Uterus (tissue), 4 donors: Measurements from ENCODE around the gene ZBTB46. TPM values are rescaled to one million over a fixed set of nuclear protein-coding genes. Genes with fewer than 3 reads are reported as not detected.

Source experiments
- DNase-seq, 2 donors: peaks; one replicate each; pipeline ENCODE4 v3.0.0-alpha.2; 2019 to 2020
- H3K27ac ChIP-seq, 2 donors: fragments of 200-600 bp; sonication (generic); 1 replicate in 1 of 2; 2 replicates in 1 of 2; pipeline ENCODE4 v1.5.1; 2016 to 2018
- H3K27me3 ChIP-seq, 2 donors: fragments of 200-600 bp; sonication (generic); one replicate each; pipeline ENCODE4 v1.5.1; 2018 to 2019; ENCODE audit warnings: control low read depth in 1 of 2
- H3K36me3 ChIP-seq, 2 donors: fragments of 200-600 bp; sonication (generic); one replicate each; pipeline ENCODE4 v1.5.1; 2019; ENCODE audit warnings: control low read depth in 1 of 2
- H3K4me1 ChIP-seq, 2 donors: fragments of 200-600 bp; sonication (generic); one replicate each; pipeline ENCODE4 v1.5.1; 2018 to 2019; ENCODE audit warnings: control low read depth in 1 of 2
- H3K4me3 ChIP-seq, 2 donors: fragments of 200-600 bp; sonication (generic); 1 replicate in 1 of 2; 2 replicates in 1 of 2; pipeline ENCODE4 v1.5.1; 2018 to 2019; ENCODE audit warnings: mild to moderate bottlenecking in 1 of 2
- H3K9me3 ChIP-seq, 2 donors: fragments of 200-600 bp; sonication (generic); one replicate each; pipeline ENCODE4 v1.5.1; 2019; ENCODE audit warnings: control low read depth in 1 of 2
- POLR2A ChIP-seq, 2 donors: fragments of 450-650 bp; IDR thresholded peaks; one replicate each; pipeline ENCODE4 v1.6.1; 2016; ENCODE audit warnings: antibody characterized with exemption in 2 of 2, mild to moderate bottlenecking in 1 of 2, moderate library complexity in 1 of 2
- intact Hi-C: fragments of 100-400 bp; cut with DNase I; formaldehyde crosslinking; loops from one replicate; pipeline ENCODE4 v1.15.1; 2023; ENCODE audit warnings: low total_unique reads
- total RNA-seq, 4 donors: library from RNA; depleted of rRNA in 3 of 4; stranded (reverse); fragments of >200 nt in 3 of 4; gene quantifications; one replicate each; pipeline versions ENCODE4 v1.1.0 to v1.2.4, GENCODE V29; 2014 to 2023
- TF ChIP-seq, protein P1 (sequence below), 4 experiments: fragments of 200-600 bp in 2 of 4; fragments of 450-650 bp in 2 of 4; sonication (generic) in 2 of 4; IDR thresholded peaks; one replicate each; pipeline ENCODE4 v1.5.1; 2016 to 2019; ENCODE audit warnings: antibody characterized with exemption in 4 of 4, mild to moderate bottlenecking in 2 of 4, moderate library complexity in 1 of 4
- donor health status: DM: yes; HTN: yes; CAD: no.

ZBTB46 gene
- total RNA-seq, 4 donors from 2014 or later, result 5.0 to 62.8 (median 38.8) TPM

DNA sequence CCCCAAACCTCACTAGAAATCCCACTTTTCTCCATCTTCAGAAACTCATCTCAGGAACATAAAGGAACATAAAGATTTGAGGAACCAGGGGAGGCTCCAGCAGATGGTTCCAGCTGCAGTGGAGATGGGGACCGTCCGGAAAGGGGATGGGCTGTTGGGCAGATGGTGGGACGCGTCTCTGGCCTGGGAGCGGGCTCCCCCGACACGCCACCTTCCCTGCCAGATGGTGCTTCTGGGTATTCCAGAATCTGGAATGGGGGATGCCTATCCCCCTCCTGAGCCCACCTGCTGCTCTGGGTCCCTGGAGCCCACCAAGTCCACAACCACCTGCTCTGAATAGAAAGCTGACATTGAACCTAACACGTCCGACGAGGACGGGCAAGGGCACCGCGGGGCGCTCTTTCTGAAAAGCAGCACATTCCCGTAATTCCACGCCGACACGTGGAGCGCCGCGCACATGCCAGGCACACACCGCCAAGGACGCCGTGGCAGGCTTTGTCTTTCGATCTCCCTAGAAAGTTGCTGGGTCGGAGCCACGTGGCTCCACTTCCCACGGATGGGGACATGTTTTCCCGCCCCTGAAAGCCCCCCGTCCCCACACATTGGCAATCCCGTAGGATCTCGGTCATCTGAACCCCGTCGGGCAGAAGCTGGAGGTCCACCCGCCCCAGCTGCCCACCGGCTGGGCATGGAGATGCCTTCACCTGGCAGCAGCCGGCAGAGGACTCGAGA lies 64.2 kb downstream of the ZBTB46 start:
- Histone ChIP-seq H3K4me1 (no peaks in the 10 kb centered on the region), H3K27me3 (no peaks in the 10 kb centered on the region), H3K27ac (no peak overlapping the region), H3K4me3 (no peak overlapping the region), H3K36me3 (no peaks in the 10 kb centered on the region), H3K9me3 (no peaks in the 10 kb centered on the region)
- no peak for DNase-seq
- intact Hi-C loops, result no loop called here
- no peak for TF ChIP-seq POLR2A (IDR thresholded peaks at IDR 0.05)
- TF ChIP-seq, protein P1, sequence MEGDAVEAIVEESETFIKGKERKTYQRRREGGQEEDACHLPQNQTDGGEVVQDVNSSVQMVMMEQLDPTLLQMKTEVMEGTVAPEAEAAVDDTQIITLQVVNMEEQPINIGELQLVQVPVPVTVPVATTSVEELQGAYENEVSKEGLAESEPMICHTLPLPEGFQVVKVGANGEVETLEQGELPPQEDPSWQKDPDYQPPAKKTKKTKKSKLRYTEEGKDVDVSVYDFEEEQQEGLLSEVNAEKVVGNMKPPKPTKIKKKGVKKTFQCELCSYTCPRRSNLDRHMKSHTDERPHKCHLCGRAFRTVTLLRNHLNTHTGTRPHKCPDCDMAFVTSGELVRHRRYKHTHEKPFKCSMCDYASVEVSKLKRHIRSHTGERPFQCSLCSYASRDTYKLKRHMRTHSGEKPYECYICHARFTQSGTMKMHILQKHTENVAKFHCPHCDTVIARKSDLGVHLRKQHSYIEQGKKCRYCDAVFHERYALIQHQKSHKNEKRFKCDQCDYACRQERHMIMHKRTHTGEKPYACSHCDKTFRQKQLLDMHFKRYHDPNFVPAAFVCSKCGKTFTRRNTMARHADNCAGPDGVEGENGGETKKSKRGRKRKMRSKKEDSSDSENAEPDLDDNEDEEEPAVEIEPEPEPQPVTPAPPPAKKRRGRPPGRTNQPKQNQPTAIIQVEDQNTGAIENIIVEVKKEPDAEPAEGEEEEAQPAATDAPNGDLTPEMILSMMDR (IDR thresholded peaks at IDR 0.05), result no peak

DNA sequence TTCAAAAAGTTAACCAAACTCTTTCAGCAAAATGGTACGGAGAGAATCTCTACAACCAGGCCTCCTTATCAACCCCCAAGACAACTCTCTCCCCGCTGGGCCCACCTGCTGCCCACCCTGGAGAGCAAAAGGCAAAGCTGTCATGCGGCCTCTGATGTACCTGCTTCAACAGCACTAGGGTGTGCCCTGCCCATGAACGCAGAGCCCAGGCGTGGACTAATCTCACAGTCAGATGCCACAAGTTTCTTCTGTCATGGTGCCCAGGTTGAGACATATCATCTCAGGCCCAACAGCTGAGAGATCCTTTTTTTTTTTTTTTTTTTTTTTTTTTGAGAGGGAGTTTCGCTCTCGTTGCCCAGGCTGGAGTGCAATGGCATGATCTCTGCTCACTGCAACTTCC lies 65.2 kb downstream of the ZBTB46 start:
- no peak overlapping the region for H3K4me3 ChIP-seq
- no peak overlapping the region for H3K27ac ChIP-seq
- H3K9me3 ChIP-seq, result no peaks in the 10 kb centered on the region
- no peak for TF ChIP-seq POLR2A (IDR thresholded peaks at IDR 0.05)
- TF ChIP-seq, protein P1 (IDR thresholded peaks at IDR 0.05), result no peak
- no peaks in the 10 kb centered on the region for H3K27me3 ChIP-seq
- no peaks in the 10 kb centered on the region for H3K4me1 ChIP-seq
- DNase-seq, result no peak
- intact Hi-C loops, result no loop called here
- H3K36me3 ChIP-seq, result no peaks in the 10 kb centered on the region

DNA sequence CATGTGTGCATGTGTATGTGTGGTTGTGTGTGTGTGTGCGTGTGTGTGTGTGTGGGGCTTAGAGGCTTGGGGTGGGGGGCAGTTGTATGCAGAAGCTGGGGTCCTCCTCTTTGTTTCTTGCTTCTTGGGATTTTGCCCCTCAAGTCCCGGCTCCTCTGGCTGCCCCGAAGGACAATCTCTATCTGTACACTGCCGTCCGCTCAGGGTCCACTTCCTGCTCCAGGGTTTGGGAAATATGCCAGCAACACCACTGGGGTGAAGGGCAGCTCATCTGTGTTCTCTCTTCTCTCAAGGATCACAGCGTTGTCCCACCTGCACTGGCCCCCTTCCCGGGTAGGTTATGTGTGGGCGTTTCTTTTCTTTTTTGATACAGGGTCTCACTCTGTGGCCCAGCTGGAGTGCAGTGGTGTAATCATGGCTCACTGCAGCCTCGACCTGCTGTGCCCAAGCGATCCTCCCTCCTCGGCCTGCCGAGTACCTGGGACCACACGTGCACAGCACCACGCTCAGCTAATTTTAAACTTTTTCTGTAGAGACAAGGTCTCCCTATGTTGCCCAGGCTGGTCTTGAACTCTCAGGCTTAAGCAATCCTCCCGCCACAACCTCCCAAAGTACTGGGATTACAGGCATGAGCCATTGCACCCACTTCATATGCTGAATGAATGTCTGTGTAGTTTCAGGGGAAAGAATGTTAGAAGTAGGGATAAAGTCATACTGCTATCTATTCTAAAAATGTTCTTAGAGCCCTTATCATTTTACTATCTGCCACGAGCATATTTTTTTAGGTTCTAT lies 65.8 kb downstream of the ZBTB46 start:
- Histone ChIP-seq H3K27me3 (no peaks in the 10 kb centered on the region), H3K4me3 (no peak overlapping the region), H3K9me3 (no peaks in the 10 kb centered on the region), H3K36me3 (no peaks in the 10 kb centered on the region), H3K27ac (no peak overlapping the region), H3K4me1 (no peaks in the 10 kb centered on the region)
- intact Hi-C loops, result no loop called here
- no peak for DNase-seq
- TF ChIP-seq, protein P1 (IDR thresholded peaks at IDR 0.05), result no peak
- TF ChIP-seq POLR2A (IDR thresholded peaks at IDR 0.05), result no peak

DNA sequence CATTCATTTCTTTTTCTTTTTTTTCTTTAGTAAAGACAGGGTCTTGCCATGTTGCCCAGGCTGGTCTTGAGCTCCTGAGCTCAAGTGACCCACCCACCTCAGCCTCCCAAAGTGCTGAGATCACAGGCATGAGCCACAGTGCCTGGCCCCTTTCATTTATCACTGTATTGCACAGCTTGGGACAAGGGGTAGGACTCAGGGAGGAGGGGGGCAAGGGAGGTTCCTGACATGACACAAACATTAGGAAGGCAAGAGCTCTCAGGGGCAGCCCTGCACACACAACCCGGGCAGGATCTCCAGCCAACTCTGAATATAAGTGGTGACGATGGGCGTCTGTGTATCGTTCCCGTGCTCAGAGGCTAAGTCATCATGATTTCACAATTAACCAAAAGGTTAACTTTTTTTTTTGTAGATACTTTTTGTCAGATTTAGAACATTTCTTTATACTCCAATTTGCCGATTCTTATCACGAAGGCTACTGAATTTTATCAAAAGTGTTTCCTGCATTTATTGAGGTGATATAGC lies 71.6 kb downstream of the ZBTB46 start:
- no peaks in the 10 kb centered on the region for H3K27me3 ChIP-seq
- H3K4me1 ChIP-seq, result no peaks in the 10 kb centered on the region
- no peaks in the 10 kb centered on the region for H3K9me3 ChIP-seq
- no peak for DNase-seq
- no peaks in the 10 kb centered on the region for H3K36me3 ChIP-seq
- no peak overlapping the region for H3K4me3 ChIP-seq
- H3K27ac ChIP-seq, result no peak overlapping the region
- intact Hi-C loops, result no loop called here
- TF ChIP-seq, protein P1 (IDR thresholded peaks at IDR 0.05), result no peak
- no peak for TF ChIP-seq POLR2A (IDR thresholded peaks at IDR 0.05)

DNA sequence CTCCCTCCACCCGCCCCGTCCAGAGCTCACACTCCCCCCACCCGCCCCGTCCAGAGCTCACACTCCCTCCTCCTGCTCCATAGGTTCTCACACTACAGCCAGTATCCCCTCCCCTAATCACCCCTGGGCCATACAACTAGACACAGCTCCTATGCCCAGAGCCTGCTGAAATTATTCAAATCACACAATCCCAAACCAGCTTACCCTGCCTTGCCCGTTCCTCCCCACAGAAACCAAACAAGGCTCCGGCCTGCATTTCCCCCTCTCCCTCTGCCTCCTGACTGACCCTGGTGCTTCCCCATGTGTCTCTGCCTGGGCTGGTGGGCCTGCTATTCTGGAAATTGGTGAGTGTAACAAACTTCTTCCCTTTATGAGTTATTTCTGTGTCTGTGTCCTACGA lies 72.9 kb downstream of the ZBTB46 start:
- H3K9me3 ChIP-seq, result no peaks in the 10 kb centered on the region
- intact Hi-C loops, result no loop called here
- TF ChIP-seq, protein P1 (IDR thresholded peaks at IDR 0.05), result no peak
- TF ChIP-seq POLR2A (IDR thresholded peaks at IDR 0.05), result no peak
- H3K27me3 ChIP-seq, result no peaks in the 10 kb centered on the region
- no peaks in the 10 kb centered on the region for H3K4me1 ChIP-seq
- H3K4me3 ChIP-seq, result no peak overlapping the region
- DNase-seq, result no peak
- H3K36me3 ChIP-seq, result no peaks in the 10 kb centered on the region
- H3K27ac ChIP-seq, result no peak overlapping the region
